Right cardiac atrium (tissue), 5 donors: Measurements from ENCODE around the gene MAMLD1. TPM values are rescaled to one million over a fixed set of nuclear protein-coding genes. Genes with fewer than 3 reads are reported as not detected.
A peak's percentile ranks its signal among the peaks of the same experiment; 100 is the strongest.
"Not testable (repeated sequence)": the region's sequence is repeated elsewhere in the genome, so short reads cannot be mapped to it uniquely, and the experiment has no call there.

ENCODE experiments used
- ATAC-seq, 2 donors: fragments of 200-7000 bp; cut with Tn5 transposase; one replicate each; pipeline versions ENCODE4 v1.8.0 to v1.9.1; 2020; ENCODE audit warnings: moderate library complexity in 2 of 2, mild to moderate bottlenecking in 1 of 2
- DNase-seq, 3 donors: peaks; one replicate each; pipeline ENCODE4 v3.0.0-alpha.2; 2020
- H3K27ac ChIP-seq: one replicate; pipeline ENCODE4 v1.5.1; 2013; ENCODE audit warnings: mild to moderate bottlenecking, low read length, control low read depth, moderate library complexity
- H3K27me3 ChIP-seq: one replicate; pipeline ENCODE4 v1.6.1; 2013; ENCODE audit not compliant: control insufficient read depth, insufficient read depth
- H3K4me1 ChIP-seq: one replicate; pipeline ENCODE4 v1.6.1; 2013; ENCODE audit warnings: low read length; ENCODE audit not compliant: control insufficient read depth, insufficient read depth
- H3K4me3 ChIP-seq: one replicate; pipeline ENCODE4 v1.5.1; 2013; ENCODE audit warnings: low read length, control low read depth
- H3K9me3 ChIP-seq: one replicate; pipeline ENCODE4 v1.6.1; 2013; ENCODE audit warnings: low read length; ENCODE audit not compliant: control insufficient read depth
- WGBS: extraction: QIAGEN DNeasy Blood & Tissue Kit; methylation state at CpG from one replicate; pipeline ENCODE4 v1.1.7; 2013; 5-methylcytosine and 5-hydroxymethylcytosine counted together
- intact Hi-C, 4 donors: fragments of 100-400 bp; cut with DNase I; formaldehyde crosslinking; loops; one replicate each; pipeline versions ENCODE4 v1.11.0 to v1.14.0; 2022 to 2023
- polyA plus RNA-seq: library from polyadenylated mRNA; stranded (reverse); fragments of 200-250 nt; gene quantifications from one replicate; pipeline ENCODE4 v1.2.3, GENCODE V29; 2013
- total RNA-seq, 4 donors: library from RNA; stranded (reverse); fragmentation: NEBNext Ultra II Directional; extraction: Animal tissue kit (Norgen Biotek cat#: 25700); gene quantifications; one replicate each; pipeline ENCODE4 v1.2.1, GENCODE V29; 2021
- donor health status: healthy with polysubstance abuse.
- donor health status: DM: no; HTN: yes; CAD: no.
- donor health status: DM: no; HTN: no; CAD: no.
- donor health status: DM: no; HTN: yes; CAD: no; lungs with severe emphysema.
- donor health status: DM: yes; HTN: yes; CAD: no.

Gene MAMLD1
- total and polyA plus RNA-seq, 5 donors, result 1.3 to 3.1 (median 2.6) TPM

DNA sequence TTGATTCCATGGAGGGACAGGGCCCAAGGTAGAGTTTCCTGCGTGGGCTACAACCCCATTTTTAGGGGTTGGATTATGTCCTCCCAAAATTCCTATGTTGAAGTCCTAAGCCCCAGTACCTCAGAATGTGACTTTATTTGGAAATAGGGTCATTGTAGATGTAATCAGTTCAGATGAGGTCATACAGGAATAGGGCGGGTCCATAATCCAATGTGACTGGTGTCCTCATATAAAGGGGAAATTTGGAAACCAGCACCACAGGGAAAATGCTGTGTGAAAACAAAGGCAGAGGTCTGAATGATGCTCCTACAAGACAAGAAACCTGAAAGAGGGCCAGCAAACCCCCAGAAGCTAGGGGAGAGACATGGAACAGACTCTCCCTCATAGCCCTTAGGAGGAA is 31.1 kb upstream of the MAMLD1 start:
- no peak for DNase-seq
- 89% methylated on average over 2 of the region's 2 CpGs for WGBS
- no peaks in the 10 kb centered on the region for H3K27me3 ChIP-seq
- intact Hi-C loops, result no loop called here
- H3K9me3 ChIP-seq, result no peaks in the 10 kb centered on the region
- no peak overlapping the region for H3K27ac ChIP-seq
- ATAC-seq, result no peak
- H3K4me1 ChIP-seq, result peaks cover 6% of the 10 kb centered on the region
- H3K4me3 ChIP-seq, result no peak overlapping the region

DNA sequence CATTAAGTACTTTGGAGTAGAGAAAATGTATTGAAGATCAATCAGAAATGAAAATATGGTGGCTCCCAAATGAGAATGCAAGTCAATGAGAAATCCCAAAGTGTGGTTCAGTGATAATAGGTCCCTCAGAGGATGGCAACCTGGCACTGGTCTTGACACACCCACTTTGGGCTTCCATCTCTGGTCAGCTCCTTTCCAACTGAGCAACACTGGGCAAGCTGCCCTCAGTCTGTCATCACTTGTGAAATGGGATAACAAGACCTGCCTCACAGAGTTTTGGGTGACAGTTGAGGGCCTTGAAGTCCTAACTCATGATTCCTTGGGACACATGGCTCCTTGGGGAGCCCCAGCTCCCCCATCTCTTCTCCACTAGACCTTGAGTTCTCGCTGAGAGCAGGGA is 29.0 kb upstream of the MAMLD1 start:
- peak in 1 of 2 donors; percentile 66 for ATAC-seq
- 100% methylated on average over 1 of the region's 1 CpG for WGBS
- H3K9me3 ChIP-seq, result no peaks in the 10 kb centered on the region

DNA sequence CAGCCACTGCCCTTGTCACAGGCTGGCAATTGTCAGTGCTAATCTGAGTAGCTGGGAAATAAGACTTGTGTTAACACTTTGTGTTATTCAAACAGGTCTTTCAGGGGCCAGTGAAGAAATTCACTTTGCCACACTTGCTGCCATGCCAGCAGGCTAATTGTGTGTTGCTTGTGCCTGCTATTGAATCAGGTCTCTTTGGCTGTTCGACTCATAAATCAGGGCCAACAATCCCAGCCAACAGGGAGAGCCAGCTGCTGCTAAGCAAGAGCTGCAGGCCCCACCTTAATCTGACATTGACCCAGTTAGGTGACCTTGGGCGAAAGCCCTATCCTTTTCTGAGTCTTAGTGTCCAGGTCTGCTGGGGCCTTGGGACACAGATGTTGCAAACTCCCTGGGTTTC is 28.1 kb upstream of the MAMLD1 start:
- no peak overlapping the region for H3K4me3 ChIP-seq
- intact Hi-C loops, result no loop called here
- DNase-seq (peak in 1 of 3 donors; percentile 34), ATAC-seq (no peak)
- H3K9me3 ChIP-seq, result no peaks in the 10 kb centered on the region
- H3K4me1 ChIP-seq, result peaks cover 6% of the 10 kb centered on the region
- no peak overlapping the region for H3K27ac ChIP-seq
- 49% methylated on average over 2 of the region's 2 CpGs for WGBS
- no peaks in the 10 kb centered on the region for H3K27me3 ChIP-seq

More for the DNA sequence above, 29.0 kb upstream of the MAMLD1 start:
- intact Hi-C loops, result no loop called here
- Histone ChIP-seq H3K27ac (no peak overlapping the region), H3K4me3 (no peak overlapping the region), H3K27me3 (no peaks in the 10 kb centered on the region), H3K4me1 (peaks cover 6% of the 10 kb centered on the region)
- peak; percentile 25 to 77 (median 64) for DNase-seq

DNA sequence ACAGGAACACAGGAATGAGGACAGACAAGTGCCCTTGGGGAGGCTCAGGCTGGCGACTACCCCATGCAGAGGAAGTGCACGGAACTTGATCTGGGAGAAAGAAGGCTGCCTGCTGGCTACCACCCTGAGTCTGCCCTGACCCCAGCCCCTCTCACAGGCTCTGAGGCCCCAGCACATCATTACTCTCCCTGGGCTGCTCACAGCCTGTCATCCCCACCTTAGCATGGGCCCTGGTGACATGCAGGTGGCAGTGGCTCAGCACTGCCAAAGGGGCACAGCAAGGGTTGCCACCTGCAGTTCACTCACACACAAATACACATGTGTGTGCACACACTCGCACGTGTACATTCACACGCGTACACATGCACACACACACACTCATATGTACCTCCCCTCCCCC is 26.1 kb upstream of the MAMLD1 start:
- H3K27ac ChIP-seq, result no peak overlapping the region
- no peak for ATAC-seq
- peaks cover 6% of the 10 kb centered on the region for H3K4me1 ChIP-seq
- 85% methylated on average over 6 of the region's 6 CpGs for WGBS
- no peak for DNase-seq
- no peak overlapping the region for H3K4me3 ChIP-seq
- no peaks in the 10 kb centered on the region for H3K27me3 ChIP-seq
- intact Hi-C loops, result no loop called here
- no peaks in the 10 kb centered on the region for H3K9me3 ChIP-seq

DNA sequence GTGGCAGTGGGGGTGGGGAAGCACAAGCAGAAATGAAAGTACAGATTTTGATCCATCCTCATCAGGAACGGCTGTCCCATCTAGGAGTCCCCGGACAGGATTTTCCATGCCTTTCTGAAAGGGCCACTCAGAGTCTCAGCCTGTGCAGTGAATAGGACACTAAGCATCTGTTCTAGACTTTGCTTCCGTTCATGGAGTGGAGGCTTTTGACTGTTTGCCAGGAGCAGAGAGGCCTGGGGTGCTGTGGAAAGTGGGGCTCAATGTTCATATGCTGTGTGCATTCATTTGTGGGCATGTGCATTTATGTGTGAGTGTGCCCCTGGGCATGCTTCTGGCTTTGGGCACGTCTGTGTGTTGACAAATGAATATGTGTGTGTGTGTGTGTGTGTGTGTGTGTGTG is 25.6 kb upstream of the MAMLD1 start:
- H3K27ac ChIP-seq, result no peak overlapping the region
- 56% methylated on average over 4 of the region's 4 CpGs for WGBS
- H3K4me1 ChIP-seq, result peaks cover 6% of the 10 kb centered on the region
- no peak for ATAC-seq
- no peaks in the 10 kb centered on the region for H3K27me3 ChIP-seq
- no peak overlapping the region for H3K4me3 ChIP-seq
- no peaks in the 10 kb centered on the region for H3K9me3 ChIP-seq
- no peak for DNase-seq
- intact Hi-C loops, result no loop called here

DNA sequence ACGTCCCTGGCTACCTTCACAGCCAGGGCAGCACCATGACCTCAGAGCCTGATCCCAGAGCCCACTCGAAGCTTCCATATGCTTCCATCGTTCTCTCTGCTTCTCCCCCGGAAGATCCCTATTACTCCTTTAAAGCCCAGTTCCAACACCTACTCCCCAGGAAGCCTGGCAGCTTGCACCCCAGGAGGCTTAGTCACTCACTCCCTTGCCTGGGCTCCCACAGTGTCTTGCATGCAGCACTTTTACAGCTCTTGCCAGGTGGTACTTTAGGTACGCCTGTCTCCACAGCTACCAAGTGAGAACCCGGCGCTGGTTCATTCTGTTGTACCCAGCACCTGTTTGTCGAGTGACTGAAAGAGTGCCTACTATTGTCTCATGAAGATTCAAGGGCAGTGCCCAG is 24.5 kb upstream of the MAMLD1 start:
- Histone ChIP-seq H3K27ac (no peak overlapping the region), H3K27me3 (no peaks in the 10 kb centered on the region), H3K9me3 (no peaks in the 10 kb centered on the region), H3K4me3 (no peak overlapping the region), H3K4me1 (peaks cover 6% of the 10 kb centered on the region)
- WGBS, result 86% methylated on average over 8 of the region's 8 CpGs
- intact Hi-C loops, result no loop called here
- DNase-seq (no peak), ATAC-seq (no peak)

DNA sequence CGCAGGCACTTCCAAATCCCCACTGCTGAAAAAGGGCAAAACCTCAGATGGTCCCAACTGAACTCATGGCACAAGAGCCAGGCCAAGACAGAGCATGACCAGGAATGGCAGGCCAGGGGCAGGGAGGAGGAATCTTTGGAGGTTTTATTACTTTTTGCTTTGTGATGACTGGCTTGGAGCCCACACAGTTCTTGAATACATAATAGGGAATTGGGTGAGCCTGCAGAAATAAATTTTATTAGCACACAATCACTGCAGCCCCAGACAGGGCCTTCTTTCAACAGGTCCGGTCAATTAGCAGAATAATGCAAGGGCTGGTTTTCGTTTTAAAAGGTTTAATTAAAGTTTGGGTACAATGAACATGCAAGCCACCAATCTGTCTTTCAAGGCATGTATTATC is 23.4 kb upstream of the MAMLD1 start:
- DNase-seq (no peak), ATAC-seq (no peak)
- Histone ChIP-seq H3K4me1 (peaks cover under 1% of the 10 kb centered on the region), H3K27me3 (no peaks in the 10 kb centered on the region), H3K27ac (no peak overlapping the region), H3K4me3 (no peak overlapping the region), H3K9me3 (no peaks in the 10 kb centered on the region)
- WGBS, result 96% methylated on average over 3 of the region's 3 CpGs
- intact Hi-C loops, result no loop called here

DNA sequence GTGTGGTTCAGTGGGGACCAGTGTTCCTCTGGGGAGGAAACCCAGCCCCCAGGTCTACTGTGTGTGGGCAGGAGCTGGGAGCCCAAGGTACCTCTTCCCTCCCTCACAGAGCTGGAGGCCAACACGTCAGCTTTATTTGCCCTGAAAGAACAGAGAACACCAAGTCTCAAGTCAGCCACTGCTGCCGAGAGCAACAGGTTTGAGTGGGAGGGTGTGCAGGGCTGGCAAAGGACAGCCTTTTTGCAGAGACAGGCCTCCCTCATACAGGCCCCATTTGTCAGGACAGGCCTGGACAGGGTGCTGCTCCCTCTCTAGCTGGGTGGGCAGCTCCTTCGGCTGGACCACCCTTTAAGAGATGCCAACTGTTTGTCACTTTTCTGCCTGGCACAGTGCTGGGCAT is 22.8 kb upstream of the MAMLD1 start:
- H3K27ac ChIP-seq, intact Hi-C loops, ATAC-seq, H3K27me3 ChIP-seq, DNase-seq, H3K4me1 ChIP-seq, H3K4me3 ChIP-seq, H3K9me3 ChIP-seq: not testable (repeated sequence)
- 72% methylated on average over 3 of the region's 3 CpGs for WGBS

DNA sequence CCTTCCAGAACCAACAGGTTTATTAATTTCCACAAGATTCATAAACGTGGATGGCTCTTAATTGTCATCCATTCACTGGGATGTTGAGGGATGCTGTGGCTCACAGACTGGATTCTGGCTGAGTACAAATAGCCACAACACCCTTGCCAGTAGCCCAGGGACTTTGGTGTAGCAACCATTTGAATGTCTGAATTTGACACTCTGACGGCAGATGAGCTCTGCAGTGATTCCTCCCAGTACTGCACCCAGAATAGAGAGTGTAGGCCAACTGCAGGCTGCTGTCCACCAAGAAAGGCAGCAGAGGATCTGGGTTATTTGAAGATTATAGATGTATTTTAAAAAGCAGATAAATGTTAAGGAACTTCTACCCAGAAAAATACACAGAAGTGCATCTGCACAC is 15.6 kb upstream of the MAMLD1 start:
- Histone ChIP-seq H3K27ac (no peak overlapping the region), H3K4me1 (no peaks in the 10 kb centered on the region), H3K9me3 (no peaks in the 10 kb centered on the region), H3K4me3 (no peak overlapping the region), H3K27me3 (no peaks in the 10 kb centered on the region)
- intact Hi-C loops, result no loop called here
- no peak for ATAC-seq
- WGBS, result 95% methylated on average over 2 of the region's 2 CpGs
- no peak for DNase-seq

DNA sequence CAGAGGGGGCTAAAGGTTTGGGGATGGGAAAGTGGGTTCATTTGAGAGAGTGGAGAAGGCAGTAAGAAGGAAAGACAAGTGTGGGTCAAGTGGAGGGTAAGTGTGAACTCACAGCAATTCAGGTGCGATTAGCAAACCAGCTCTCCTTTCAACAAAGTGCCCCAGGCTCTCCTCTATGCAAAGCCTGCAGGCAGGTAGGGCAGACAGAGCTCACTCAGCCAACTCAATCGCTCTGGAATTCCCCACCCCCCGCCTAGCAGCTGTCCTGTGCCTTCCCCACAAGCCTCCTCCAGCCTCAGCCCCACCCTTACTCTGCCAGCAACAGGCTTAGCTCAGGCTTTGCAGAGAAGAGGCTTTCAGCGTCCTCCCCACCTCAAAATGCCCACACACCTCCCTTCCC is 14.8 kb upstream of the MAMLD1 start:
- H3K4me1 ChIP-seq, result no peaks in the 10 kb centered on the region
- H3K4me3 ChIP-seq, result no peak overlapping the region
- ATAC-seq (no peak), DNase-seq (no peak)
- no peaks in the 10 kb centered on the region for H3K9me3 ChIP-seq
- no peaks in the 10 kb centered on the region for H3K27me3 ChIP-seq
- no peak overlapping the region for H3K27ac ChIP-seq
- 47% methylated on average over 4 of the region's 4 CpGs for WGBS
- intact Hi-C loops, result no loop called here

DNA sequence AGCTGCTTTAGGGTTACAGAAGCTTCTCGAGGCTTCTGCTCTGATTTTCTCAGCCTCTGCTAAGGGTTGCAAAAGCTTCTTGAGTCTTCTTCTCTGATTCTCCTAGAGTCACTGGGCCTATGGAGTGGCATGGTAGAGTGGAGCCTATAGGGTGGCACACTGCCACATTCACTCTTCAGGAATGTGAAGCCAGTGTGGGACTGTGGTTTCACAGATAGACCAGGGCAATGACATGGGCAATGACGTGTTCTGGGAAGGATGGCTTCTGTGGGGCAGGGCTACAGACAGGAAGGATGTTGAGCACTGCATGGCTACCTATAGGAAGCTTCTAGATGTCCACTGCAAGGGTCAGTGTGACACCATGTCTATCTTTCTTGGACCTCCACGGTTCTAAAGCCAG is 11.0 kb upstream of the MAMLD1 start:
- Histone ChIP-seq H3K9me3 (no peaks in the 10 kb centered on the region), H3K4me1 (no peaks in the 10 kb centered on the region), H3K27me3 (no peaks in the 10 kb centered on the region), H3K27ac (no peak overlapping the region), H3K4me3 (no peak overlapping the region)
- ATAC-seq, result no peak
- DNase-seq, result no peak
- WGBS, result 78% methylated on average over 3 of the region's 3 CpGs
- intact Hi-C loops, result loop anchor here in 1 of 4 donors (10.0 kb wide), 1 partner anchor 377 kb away; no protein-coding TSS in a partner anchor

DNA sequence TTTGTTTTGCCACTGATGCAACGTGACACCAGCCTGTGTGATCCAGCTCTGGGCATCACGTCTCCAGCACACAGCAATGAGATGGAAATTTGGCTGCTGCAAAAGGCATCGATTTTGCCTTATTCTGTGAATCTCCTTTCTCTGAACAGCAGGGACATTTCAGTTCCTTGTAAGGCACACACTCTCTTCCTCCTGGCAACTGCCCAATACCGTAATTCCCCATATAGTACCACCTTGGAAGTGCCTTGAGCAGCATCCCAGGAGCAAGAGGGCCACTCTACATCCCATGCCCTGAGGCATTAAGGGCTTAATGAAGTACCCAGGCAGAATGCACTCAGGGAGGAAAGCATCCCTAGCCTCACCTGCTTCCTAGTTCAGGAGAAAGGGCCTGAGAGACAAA is 10.5 kb upstream of the MAMLD1 start:
- DNase-seq, result no peak
- Histone ChIP-seq H3K4me1 (no peaks in the 10 kb centered on the region), H3K27ac (no peak overlapping the region), H3K4me3 (no peak overlapping the region), H3K9me3 (no peaks in the 10 kb centered on the region), H3K27me3 (no peaks in the 10 kb centered on the region)
- intact Hi-C loops, result loop anchor here in 1 of 4 donors (10.0 kb wide), 1 partner anchor 378 kb away; no protein-coding TSS in a partner anchor
- no peak for ATAC-seq
- WGBS, result 40% methylated on average over 4 of the region's 4 CpGs
